Hematopoietic multipotent progenitor cell (in vitro differentiated cells): ENCODE data around the gene RAD23A. TPM values are rescaled to one million over a fixed set of nuclear protein-coding genes. Genes with fewer than 3 reads are reported as not detected.
"Not testable (repeated sequence)": the region's sequence is repeated elsewhere in the genome, so short reads cannot be mapped to it uniquely, and the experiment has no call there.

ENCODE experiments used
- DNase-seq, 3 donors: peaks; one replicate each; pipeline ENCODE4 v3.0.0-alpha.2; 2011 to 2015; ENCODE audit warnings: low read depth in 2 of 3, low spot score in 2 of 3
- total RNA-seq: library from RNA; depleted of rRNA; stranded (reverse); fragments of >200 nt; gene quantifications from one replicate; pipeline ENCODE4 v1.2.3, GENCODE V29; 2012

Gene RAD23A
- total RNA-seq, 1 donor: 84.3 TPM

GRCh38 chr19:12937093-12937926 lies 8.4 kb upstream of the RAD23A start:
- peak in 2 of 3 donors; percentile 96 to 99 for DNase-seq

- peak; percentile 96 to 100 (median 100) for DNase-seq
These were observed 7.5 kb upstream of the RAD23A start, which contains the start of gene CALR for GRCh38 chr19:12937927-12938778. Gene CALR (plus strand): TSS chr19:12938609. CDS start chr19:12938680, 71 bp downstream.

- peak in 1 of 3 donors; percentile 52 for DNase-seq
These were observed 6.7 kb upstream of the RAD23A start for GRCh38 chr19:12938779-12939601.

- DNase-seq: no peak
These were observed 5.7 kb upstream of the RAD23A start for GRCh38 chr19:12939975-12940423.

GRCh38 chr19:12940897-12941296 lies 4.8 kb upstream of the RAD23A start:
- DNase-seq: no peak

GRCh38 chr19:12943437-12944044 lies 2.1 kb upstream of the RAD23A start:
- DNase-seq: no peak

- DNase-seq: no peak
These were observed 1.5 kb upstream of the RAD23A start for GRCh38 chr19:12944104-12944674.

- peak in 2 of 3 donors; percentile 63 to 65 for DNase-seq
These were observed 545 bp downstream of the RAD23A start for GRCh38 chr19:12946092-12946721.

- DNase-seq: no peak
These were observed 1.3 kb downstream of the RAD23A start for GRCh38 chr19:12946731-12947496.

- DNase-seq: peak in 1 of 3 donors; percentile 50
These were observed 2.3 kb downstream of the RAD23A start for GRCh38 chr19:12947702-12948611.

GRCh38 chr19:12948612-12949362 lies 3.1 kb downstream of the RAD23A start:
- no peak for DNase-seq

GRCh38 chr19:12949363-12950283 lies 4.0 kb downstream of the RAD23A start:
- DNase-seq: no peak

- not testable (repeated sequence) for DNase-seq
These were observed 6.4 kb downstream of the RAD23A start for GRCh38 chr19:12952050-12952449.

GRCh38 chr19:12952488-12953137 lies 7.0 kb downstream of the RAD23A start:
- peak in 1 of 3 donors; percentile 64 for DNase-seq

GRCh38 chr19:12953138-12953798 lies 7.6 kb downstream of the RAD23A start:
- DNase-seq: no peak
